ENCODE results near the gene ITPK1. TPM values are rescaled to one million over a fixed set of nuclear protein-coding genes. Genes with fewer than 3 reads are reported as not detected.

Gene ITPK1
- total RNA-seq, 2 experiments from 2014 or later: 12.2 to 18.9 TPM

GRCh38 chr14:93019970-93020369 lies 95.8 kb downstream of the ITPK1 start:
- H3K27me3 Mint-ChIP-seq (ENCODE audit: low read depth): no peaks in the 10 kb centered on the region
- no peak overlapping the region for H3K27ac Mint-ChIP-seq
- CTCF ChIA-PET: no interaction called here

DNA sequence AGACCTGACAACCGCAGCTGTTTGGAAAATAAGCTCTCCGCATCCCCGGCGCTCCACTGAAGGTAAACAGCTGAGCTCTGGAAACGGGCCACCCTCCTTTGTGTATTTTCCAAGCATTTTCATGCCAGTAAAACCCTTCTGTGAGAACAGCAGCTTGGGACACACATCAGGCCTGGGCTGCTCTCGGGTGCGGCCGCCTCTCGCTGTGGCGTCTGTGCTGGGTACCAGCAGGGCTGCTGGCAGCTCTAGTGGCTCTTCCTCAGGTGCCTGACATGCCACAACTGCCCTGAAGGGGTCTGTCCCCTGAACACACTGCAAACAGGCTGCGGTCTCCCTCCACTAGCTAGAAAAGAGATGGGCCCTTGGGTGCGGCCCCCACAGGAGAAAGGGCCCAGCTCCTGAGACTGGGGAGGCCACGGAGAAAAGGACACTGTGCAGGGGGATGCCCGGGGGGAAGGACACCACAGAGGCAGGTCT lies 96.3 kb downstream of the ITPK1 start:
- Mint-ChIP-seq H3K4me1 (ENCODE audit: low read depth) (peaks cover 1% of the 10 kb centered on the region), H3K27me3 (ENCODE audit: low read depth) (no peaks in the 10 kb centered on the region), H3K4me3 (no peak overlapping the region), H3K27ac (no peak overlapping the region), H3K36me3 (ENCODE audit: low read depth) (no peaks in the 10 kb centered on the region), H3K9me3 (no peaks in the 10 kb centered on the region)
- intact Hi-C loops (cut with micrococcal nuclease): no loop called here
- no peak for DNase-seq
- CTCF ChIA-PET: no interaction called here

More at GRCh38 chr14:93019970-93020369, 95.8 kb downstream of the ITPK1 start:
- Mint-ChIP-seq H3K4me3 (no peak overlapping the region), H3K4me1 (ENCODE audit: low read depth) (peaks cover 3% of the 10 kb centered on the region), H3K9me3 (no peaks in the 10 kb centered on the region), H3K36me3 (ENCODE audit: low read depth) (no peaks in the 10 kb centered on the region)
- no peak for DNase-seq
- intact Hi-C loops (cut with micrococcal nuclease): no loop called here

- CTCF ChIA-PET: interaction anchor here (0.7 kb wide), 1 partner anchor 95 kb away, joined by 3 read pairs; no protein-coding TSS in a partner anchor
- H3K4me3 Mint-ChIP-seq: no peak overlapping the region
- intact Hi-C loops (cut with micrococcal nuclease): no loop called here
- H3K4me1 Mint-ChIP-seq (ENCODE audit: low read depth): peaks cover 9% of the 10 kb centered on the region
- H3K36me3 Mint-ChIP-seq (ENCODE audit: low read depth): no peaks in the 10 kb centered on the region
- H3K27me3 Mint-ChIP-seq (ENCODE audit: low read depth): no peaks in the 10 kb centered on the region
- no peak overlapping the region for H3K27ac Mint-ChIP-seq
- H3K9me3 Mint-ChIP-seq: no peaks in the 10 kb centered on the region
- no peak for DNase-seq
Observed at GRCh38 chr14:93018366-93018765, 97.4 kb downstream of the ITPK1 start.

DNA sequence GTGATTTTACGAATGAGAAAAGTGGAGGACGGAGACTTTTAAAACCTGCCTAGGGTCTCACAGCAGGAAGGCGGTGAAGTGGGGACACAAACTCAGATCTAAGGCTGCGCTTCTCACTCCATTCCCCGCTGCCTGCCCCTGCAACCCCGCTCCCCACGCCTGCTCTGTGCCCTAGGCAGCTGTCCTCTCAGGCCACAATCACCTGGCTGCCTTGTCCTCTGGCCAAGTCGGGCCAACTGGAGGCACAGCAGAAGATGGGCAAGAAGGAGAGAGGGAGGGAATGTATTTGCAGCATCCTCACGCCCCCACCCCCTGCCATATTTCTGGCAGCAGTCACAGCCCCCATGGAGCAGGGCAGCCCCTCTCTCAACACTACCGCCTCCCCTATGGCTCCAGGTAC lies 97.8 kb downstream of the ITPK1 start:
- Mint-ChIP-seq H3K9me3 (no peaks in the 10 kb centered on the region), H3K36me3 (ENCODE audit: low read depth) (no peaks in the 10 kb centered on the region), H3K27me3 (ENCODE audit: low read depth) (no peaks in the 10 kb centered on the region), H3K27ac (no peak overlapping the region), H3K4me3 (no peak overlapping the region), H3K4me1 (ENCODE audit: low read depth) (peaks cover 11% of the 10 kb centered on the region)
- intact Hi-C loops (cut with micrococcal nuclease): no loop called here
- DNase-seq: no peak
- CTCF ChIA-PET: interaction anchor here (0.7 kb wide), 1 partner anchor 95 kb away, joined by 3 read pairs; no protein-coding TSS in a partner anchor

GRCh38 chr14:93017301-93017797 lies 98.4 kb downstream of the ITPK1 start:
- Mint-ChIP-seq H3K4me3 (no peak overlapping the region), H3K27ac (no peak overlapping the region), H3K9me3 (no peaks in the 10 kb centered on the region), H3K4me1 (ENCODE audit: low read depth) (peaks cover 11% of the 10 kb centered on the region), H3K27me3 (ENCODE audit: low read depth) (no peaks in the 10 kb centered on the region), H3K36me3 (ENCODE audit: low read depth) (no peaks in the 10 kb centered on the region)
- intact Hi-C loops (cut with micrococcal nuclease): no loop called here
- CTCF ChIA-PET: no interaction called here
- no peak for DNase-seq

- intact Hi-C loops (cut with micrococcal nuclease): no loop called here
- Mint-ChIP-seq H3K27ac (no peak overlapping the region), H3K4me1 (ENCODE audit: low read depth) (peaks cover 11% of the 10 kb centered on the region), H3K4me3 (no peak overlapping the region), H3K9me3 (no peaks in the 10 kb centered on the region), H3K27me3 (ENCODE audit: low read depth) (no peaks in the 10 kb centered on the region), H3K36me3 (ENCODE audit: low read depth) (no peaks in the 10 kb centered on the region)
- DNase-seq: no peak
- CTCF ChIA-PET: no interaction called here
Observed at GRCh38 chr14:93016275-93016845, 99.4 kb downstream of the ITPK1 start.

- no peak overlapping the region for H3K4me3 Mint-ChIP-seq
Observed at GRCh38 chr14:93015505-93015904, 100.2 kb downstream of the ITPK1 start.

DNA sequence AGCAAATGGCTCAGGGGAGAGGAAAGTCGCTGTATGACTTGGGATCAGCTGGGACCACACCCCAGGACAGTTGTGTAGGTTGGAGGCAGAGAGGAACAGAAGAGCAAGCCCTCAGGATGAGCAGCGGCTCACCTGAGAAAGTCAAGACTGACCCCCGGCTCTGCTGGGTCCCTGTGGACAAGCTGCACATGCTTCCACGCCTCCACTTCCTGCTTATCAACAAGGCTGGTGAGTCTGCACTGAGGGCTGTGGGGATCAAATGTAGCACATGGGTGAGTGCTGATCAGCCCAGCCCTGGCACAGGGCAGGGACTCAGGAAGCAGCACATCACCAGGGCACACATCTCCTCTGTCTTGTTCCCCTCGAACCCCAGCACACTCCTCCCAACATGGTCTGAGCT lies 100.7 kb downstream of the ITPK1 start:
- no peak for DNase-seq
- CTCF ChIA-PET: no interaction called here
- Mint-ChIP-seq H3K4me3 (no peak overlapping the region), H3K4me1 (ENCODE audit: low read depth) (peaks cover 11% of the 10 kb centered on the region), H3K27ac (no peak overlapping the region), H3K9me3 (no peaks in the 10 kb centered on the region), H3K27me3 (ENCODE audit: low read depth) (no peaks in the 10 kb centered on the region), H3K36me3 (ENCODE audit: low read depth) (no peaks in the 10 kb centered on the region)
- intact Hi-C loops (cut with micrococcal nuclease): no loop called here

More at GRCh38 chr14:93015505-93015904, 100.2 kb downstream of the ITPK1 start:
- Mint-ChIP-seq H3K27ac (no peak overlapping the region), H3K4me1 (ENCODE audit: low read depth) (peaks cover 11% of the 10 kb centered on the region), H3K27me3 (ENCODE audit: low read depth) (no peaks in the 10 kb centered on the region), H3K36me3 (ENCODE audit: low read depth) (no peaks in the 10 kb centered on the region), H3K9me3 (no peaks in the 10 kb centered on the region)
- intact Hi-C loops (cut with micrococcal nuclease): no loop called here
- CTCF ChIA-PET: no interaction called here
- no peak for DNase-seq

GRCh38 chr14:93014058-93015023 lies 101.4 kb downstream of the ITPK1 start:
- no peak overlapping the region for H3K4me3 Mint-ChIP-seq
- H3K9me3 Mint-ChIP-seq: no peaks in the 10 kb centered on the region
- CTCF ChIA-PET: no interaction called here
- no peaks in the 10 kb centered on the region for H3K27me3 Mint-ChIP-seq (ENCODE audit: low read depth)
- no peak overlapping the region for H3K27ac Mint-ChIP-seq
- peaks cover 11% of the 10 kb centered on the region for H3K4me1 Mint-ChIP-seq (ENCODE audit: low read depth)
- intact Hi-C loops (cut with micrococcal nuclease): no loop called here
- H3K36me3 Mint-ChIP-seq (ENCODE audit: low read depth): no peaks in the 10 kb centered on the region
- no peak for DNase-seq

- no peak for DNase-seq
- Mint-ChIP-seq H3K4me3 (no peak overlapping the region), H3K27ac (no peak overlapping the region), H3K36me3 (ENCODE audit: low read depth) (no peaks in the 10 kb centered on the region), H3K4me1 (ENCODE audit: low read depth) (peaks cover 11% of the 10 kb centered on the region), H3K9me3 (no peaks in the 10 kb centered on the region), H3K27me3 (ENCODE audit: low read depth) (no peaks in the 10 kb centered on the region)
- CTCF ChIA-PET: no interaction called here
- intact Hi-C loops (cut with micrococcal nuclease): no loop called here
Observed at GRCh38 chr14:93012951-93013719, 102.6 kb downstream of the ITPK1 start.

GRCh38 chr14:93012506-93012905 lies 103.2 kb downstream of the ITPK1 start:
- CTCF ChIA-PET: no interaction called here
- H3K4me3 Mint-ChIP-seq: no peak overlapping the region
- H3K36me3 Mint-ChIP-seq (ENCODE audit: low read depth): no peaks in the 10 kb centered on the region
- H3K4me1 Mint-ChIP-seq (ENCODE audit: low read depth): peaks cover 11% of the 10 kb centered on the region
- H3K9me3 Mint-ChIP-seq: no peaks in the 10 kb centered on the region
- no peak for DNase-seq
- H3K27ac Mint-ChIP-seq: no peak overlapping the region
- intact Hi-C loops (cut with micrococcal nuclease): no loop called here
- no peaks in the 10 kb centered on the region for H3K27me3 Mint-ChIP-seq (ENCODE audit: low read depth)

DNA sequence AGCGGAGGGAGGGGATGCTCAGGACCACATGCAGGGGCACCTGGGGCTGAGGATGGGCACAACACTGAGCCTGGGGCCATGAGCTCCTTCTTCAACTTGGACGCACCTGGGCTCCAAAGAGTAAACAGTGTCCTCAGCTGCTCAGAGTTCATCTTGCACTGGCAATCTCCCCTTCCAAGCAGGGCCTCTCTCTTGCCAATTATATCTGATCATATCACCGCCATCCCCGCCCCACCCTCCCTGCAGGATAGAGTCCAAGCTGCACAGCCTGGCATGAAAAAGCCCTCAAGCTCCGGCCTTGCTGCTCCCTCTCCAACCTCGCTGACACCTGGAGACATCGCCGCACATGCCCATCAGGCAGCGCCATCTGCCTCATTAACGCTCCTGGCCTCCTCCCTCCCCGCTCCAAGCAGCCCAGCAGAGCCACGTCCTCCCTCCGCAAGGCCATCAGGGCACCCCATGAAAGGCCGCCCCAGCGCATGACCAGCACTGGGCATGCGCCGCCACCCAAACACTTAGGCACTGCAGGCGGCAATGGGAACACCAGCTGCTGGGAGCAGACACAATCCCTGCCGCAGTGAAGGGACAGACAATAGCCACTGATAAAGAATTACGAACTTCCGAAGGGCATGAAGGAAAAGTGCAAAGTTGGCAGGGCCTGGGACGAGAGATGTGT lies 103.9 kb downstream of the ITPK1 start:
- Mint-ChIP-seq H3K4me1 (ENCODE audit: low read depth) (peaks cover 11% of the 10 kb centered on the region), H3K36me3 (ENCODE audit: low read depth) (no peaks in the 10 kb centered on the region), H3K27me3 (ENCODE audit: low read depth) (no peaks in the 10 kb centered on the region), H3K4me3 (no peak overlapping the region), H3K27ac (no peak overlapping the region), H3K9me3 (no peaks in the 10 kb centered on the region)
- DNase-seq: no peak
- intact Hi-C loops (cut with micrococcal nuclease): no loop called here
- CTCF ChIA-PET: interaction anchor here (0.6 kb wide), 1 partner anchor 148 kb away, joined by 3 read pairs; no protein-coding TSS in a partner anchor

All from activated naive CD4-positive, alpha-beta T cell treated with anti-CD3 and anti-CD28 coated beads for 36 hours (primary cell).